GM10266 (cell line): ENCODE measurements around the gene LHFPL2.

ENCODE experiments used
- DNase-seq: peaks from one replicate; pipeline ENCODE4 v3.0.0; 2012; ENCODE audit errors: extremely low spot score
- CTCF ChIP-seq: IDR thresholded peaks from 2 replicates; pipeline ENCODE4 v1.5.1; 2012; ENCODE audit warnings: mild to moderate bottlenecking, low read depth; ENCODE audit not compliant: control insufficient read depth, insufficient read depth; ENCODE audit errors: missing control alignments

LHFPL2 gene

GRCh38 chr5:78614816-78615215 is 33.8 kb downstream of the LHFPL2 start:
- no peak for TF ChIP-seq CTCF
- DNase-seq: no peak

- no peak for DNase-seq
- no peak for TF ChIP-seq CTCF
Measured at GRCh38 chr5:78613756-78614155, 34.8 kb downstream of the LHFPL2 start.

GRCh38 chr5:78613151-78613533 is 35.4 kb downstream of the LHFPL2 start:
- DNase-seq: no peak
- no peak for TF ChIP-seq CTCF

- TF ChIP-seq CTCF: no peak
- no peak for DNase-seq
Measured at GRCh38 chr5:78612227-78613150, 36.1 kb downstream of the LHFPL2 start.

GRCh38 chr5:78611126-78611605 is 37.4 kb downstream of the LHFPL2 start:
- DNase-seq: no peak
- TF ChIP-seq CTCF: no peak

GRCh38 chr5:78610636-78611035 is 37.9 kb downstream of the LHFPL2 start:
- no peak for TF ChIP-seq CTCF
- DNase-seq: no peak

DNA sequence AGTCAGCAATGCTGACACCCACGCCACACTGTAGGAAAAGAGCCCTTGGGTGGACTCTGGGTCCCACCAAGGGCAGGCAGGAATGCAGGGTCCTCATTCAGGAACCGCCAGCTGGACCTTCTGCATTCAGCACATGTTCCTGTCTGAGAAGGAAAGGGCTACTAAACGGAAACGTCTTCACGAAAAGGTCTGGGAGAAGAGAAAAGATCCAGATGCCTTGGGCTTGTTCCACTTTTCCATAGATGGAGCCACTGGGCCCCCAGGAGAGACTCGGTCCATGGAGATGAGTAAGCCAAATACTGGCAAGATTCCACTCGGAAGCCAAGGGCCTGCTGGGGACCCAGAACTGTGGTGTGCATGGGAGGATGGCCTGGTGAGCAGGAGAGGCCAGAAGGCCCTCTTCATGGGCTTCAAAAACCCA is 38.4 kb downstream of the LHFPL2 start:
- DNase-seq: no peak
- TF ChIP-seq CTCF: no peak
